Measurements from ENCODE around the gene PROK1. TPM values are rescaled to one million over a fixed set of nuclear protein-coding genes. Genes with fewer than 3 reads are reported as not detected.
"Not testable (repeated sequence)": the region's sequence is repeated elsewhere in the genome, so short reads cannot be mapped to it uniquely, and the experiment has no call there.

The PROK1 gene
- total and polyA plus RNA-seq, 11 donors = 0.07 to 3.4 (median 0.40) TPM; not detected in 4

DNA sequence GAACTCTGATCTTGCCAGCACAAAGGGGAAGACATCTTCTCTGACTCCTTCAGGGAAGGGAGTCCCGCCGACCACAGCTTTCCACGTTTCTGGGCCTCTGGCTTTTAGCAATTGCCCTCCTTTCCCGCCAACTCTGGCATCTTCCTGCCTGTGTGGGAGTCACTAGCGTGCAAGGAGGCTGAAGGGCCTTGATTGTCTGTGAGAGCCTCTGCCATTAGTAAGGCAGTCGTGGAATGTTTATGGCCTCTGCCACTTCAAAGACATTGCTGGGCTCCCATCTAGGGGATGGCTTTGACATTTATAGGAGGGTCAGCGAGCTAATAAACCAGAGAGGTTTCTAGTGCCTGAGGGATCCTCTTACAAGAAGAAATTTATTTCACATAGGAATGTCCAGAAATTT, 14.3 kb upstream of the PROK1 start:
- no peaks in the 10 kb centered on the region for H3K36me3 ChIP-seq
- H3K27ac ChIP-seq = no peak overlapping the region
- no peaks in the 10 kb centered on the region for H3K27me3 ChIP-seq
- WGBS, 4 donors = 70 to 78% (median 74%) methylated on average over 7 of the region's 7 CpGs
- H3K4me3 ChIP-seq = no peak overlapping the region
- no peak for DNase-seq
- no peaks in the 10 kb centered on the region for H3K9me3 ChIP-seq
- intact Hi-C loops (cut with DNase I) = no loop called here
- ATAC-seq = no peak
- TF ChIP-seq POLR2A (IDR thresholded peaks at IDR 0.05) = no peak
- TF ChIP-seq, protein P1, sequence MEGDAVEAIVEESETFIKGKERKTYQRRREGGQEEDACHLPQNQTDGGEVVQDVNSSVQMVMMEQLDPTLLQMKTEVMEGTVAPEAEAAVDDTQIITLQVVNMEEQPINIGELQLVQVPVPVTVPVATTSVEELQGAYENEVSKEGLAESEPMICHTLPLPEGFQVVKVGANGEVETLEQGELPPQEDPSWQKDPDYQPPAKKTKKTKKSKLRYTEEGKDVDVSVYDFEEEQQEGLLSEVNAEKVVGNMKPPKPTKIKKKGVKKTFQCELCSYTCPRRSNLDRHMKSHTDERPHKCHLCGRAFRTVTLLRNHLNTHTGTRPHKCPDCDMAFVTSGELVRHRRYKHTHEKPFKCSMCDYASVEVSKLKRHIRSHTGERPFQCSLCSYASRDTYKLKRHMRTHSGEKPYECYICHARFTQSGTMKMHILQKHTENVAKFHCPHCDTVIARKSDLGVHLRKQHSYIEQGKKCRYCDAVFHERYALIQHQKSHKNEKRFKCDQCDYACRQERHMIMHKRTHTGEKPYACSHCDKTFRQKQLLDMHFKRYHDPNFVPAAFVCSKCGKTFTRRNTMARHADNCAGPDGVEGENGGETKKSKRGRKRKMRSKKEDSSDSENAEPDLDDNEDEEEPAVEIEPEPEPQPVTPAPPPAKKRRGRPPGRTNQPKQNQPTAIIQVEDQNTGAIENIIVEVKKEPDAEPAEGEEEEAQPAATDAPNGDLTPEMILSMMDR (IDR thresholded peaks at IDR 0.05) = no peak
- H3K4me1 ChIP-seq = peaks cover 0 to 18% (median 0%) of the 10 kb centered on the region in 12 donors

DNA sequence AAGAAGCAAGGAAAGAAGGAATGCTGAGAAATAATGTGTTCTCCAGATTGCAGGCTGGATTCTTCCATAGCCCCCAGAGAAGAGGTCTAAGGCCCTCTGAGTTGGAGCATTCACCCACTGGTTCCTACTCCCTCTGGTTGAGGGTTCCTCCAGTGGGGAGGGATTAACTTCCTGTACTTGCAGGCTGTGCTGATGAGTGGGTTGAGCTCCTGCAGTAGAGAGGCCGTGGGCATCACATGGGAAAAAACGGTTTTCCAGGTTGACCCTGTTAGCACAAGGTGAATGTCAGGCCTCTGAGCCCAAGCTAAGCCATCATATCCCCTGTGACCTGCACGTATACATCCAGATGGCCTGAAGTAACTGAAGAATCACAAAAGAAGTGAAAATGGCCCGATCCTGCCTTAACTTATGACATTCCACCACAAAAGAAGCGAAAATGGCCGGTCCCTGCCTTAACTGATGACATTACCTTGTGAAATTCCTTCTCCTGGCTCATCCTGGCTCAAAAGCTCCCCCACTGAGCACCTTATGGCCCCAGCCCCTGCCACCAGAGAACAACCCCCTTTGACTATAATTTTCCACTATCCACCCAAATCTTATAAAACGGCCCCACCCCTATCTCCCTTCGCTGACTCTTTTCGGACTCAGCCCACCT, 13.2 kb upstream of the PROK1 start:
- H3K27ac ChIP-seq; intact Hi-C loops (cut with DNase I); H3K4me3 ChIP-seq; ATAC-seq; H3K9me3 ChIP-seq; DNase-seq; H3K27me3 ChIP-seq; H3K36me3 ChIP-seq: not testable (repeated sequence)
- H3K4me1 ChIP-seq = peaks cover 0 to 18% (median 0%) of the 10 kb centered on the region in 12 donors
- whole genome bisulfite sequencing, 4 donors = 73 to 87% (median 80%) methylated on average over 9 of the region's 9 CpGs

DNA sequence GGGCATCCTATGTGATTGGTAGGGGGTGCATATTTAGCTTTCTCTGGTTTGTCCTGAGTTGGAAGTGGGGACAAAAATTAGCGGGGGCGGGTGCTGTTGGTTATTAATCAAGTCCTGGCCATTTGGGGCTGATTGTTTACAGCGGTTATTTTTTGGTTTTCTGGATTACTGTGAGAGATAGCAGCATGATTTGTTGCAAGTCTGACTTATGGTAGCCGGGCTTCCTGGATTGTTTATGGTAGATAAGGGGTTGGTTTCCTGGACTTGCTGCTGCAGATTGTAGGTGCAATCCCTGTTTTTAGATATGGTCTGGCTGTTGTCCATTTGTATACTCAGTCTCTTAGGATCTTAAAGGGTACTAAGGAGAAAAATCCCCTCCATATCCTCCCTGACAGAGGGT, 12.1 kb upstream of the PROK1 start:
- H3K4me3 ChIP-seq = no peak overlapping the region
- intact Hi-C loops (cut with DNase I) = no loop called here
- no peaks in the 10 kb centered on the region for H3K36me3 ChIP-seq
- H3K9me3 ChIP-seq = no peaks in the 10 kb centered on the region
- DNase-seq (no peak), ATAC-seq (no peak)
- TF ChIP-seq POLR2A (IDR thresholded peaks at IDR 0.05) = no peak
- 74 to 79% (median 77%) methylated on average over 4 of the region's 4 CpGs for WGBS, 4 donors
- H3K27ac ChIP-seq = no peak overlapping the region
- H3K4me1 ChIP-seq = peaks cover 0 to 10% (median 0%) of the 10 kb centered on the region in 12 donors
- no peaks in the 10 kb centered on the region for H3K27me3 ChIP-seq

DNA sequence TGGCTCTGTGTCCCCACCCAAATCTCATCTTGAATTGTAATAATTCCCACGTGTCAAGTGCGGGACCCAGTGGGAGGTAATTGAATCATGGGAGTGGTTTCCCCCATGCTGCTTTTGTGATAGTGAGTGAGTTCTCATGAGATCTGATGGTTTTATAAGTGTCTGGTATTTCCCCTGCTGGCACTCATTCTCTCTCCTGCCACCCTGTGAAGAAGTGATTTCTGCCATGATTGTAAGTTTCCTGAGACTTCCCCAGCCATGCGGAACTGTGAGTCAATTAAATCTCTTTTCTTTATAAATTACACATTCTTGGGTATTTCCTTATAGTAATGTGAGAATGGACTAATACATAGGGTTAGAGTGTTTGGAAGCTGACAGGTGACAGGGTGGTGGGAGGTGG, 11.1 kb upstream of the PROK1 start:
- DNase-seq; H3K4me3 ChIP-seq; H3K36me3 ChIP-seq; intact Hi-C loops (cut with DNase I); ATAC-seq; H3K27ac ChIP-seq; H3K9me3 ChIP-seq; H3K27me3 ChIP-seq; H3K4me1 ChIP-seq: not testable (repeated sequence)
- WGBS, 4 donors = 74 to 84% (median 82%) methylated on average over 3 of the region's 3 CpGs

DNA sequence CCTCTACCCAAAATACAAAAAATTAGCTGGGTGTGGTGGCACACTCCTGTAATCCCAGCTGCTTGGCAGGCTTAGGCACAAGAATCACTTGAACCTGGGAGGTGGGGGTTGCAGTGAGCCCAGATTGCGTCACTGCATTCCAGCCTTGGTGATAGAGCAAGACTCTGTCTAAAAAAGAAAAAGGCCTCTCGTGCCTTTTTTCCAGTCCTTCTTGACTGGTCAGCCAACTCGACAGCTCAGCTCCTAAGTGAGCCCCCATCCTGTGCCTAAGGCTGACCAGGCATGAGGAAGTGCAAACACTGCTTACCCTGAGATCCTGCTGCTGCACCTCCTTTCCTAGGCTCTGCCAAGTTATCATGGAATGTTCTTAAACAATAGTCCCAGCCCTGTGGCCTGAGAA, 10.1 kb upstream of the PROK1 start:
- no peaks in the 10 kb centered on the region for H3K36me3 ChIP-seq
- TF ChIP-seq POLR2A (IDR thresholded peaks at IDR 0.05) = no peak
- TF ChIP-seq, protein P1 (IDR thresholded peaks at IDR 0.05) = no peak
- no peaks in the 10 kb centered on the region for H3K4me1 ChIP-seq
- no peak overlapping the region for H3K27ac ChIP-seq
- no peaks in the 10 kb centered on the region for H3K9me3 ChIP-seq
- DNase-seq (peak in 1 of 5 donors; percentile 38), ATAC-seq (peak in 2 of 4 donors; percentile 39 to 40)
- intact Hi-C loops (cut with DNase I) = no loop called here
- no peak overlapping the region for H3K4me3 ChIP-seq
- 44 to 47% (median 46%) methylated on average over 3 of the region's 3 CpGs for whole genome bisulfite sequencing, 4 donors
- no peaks in the 10 kb centered on the region for H3K27me3 ChIP-seq

DNA sequence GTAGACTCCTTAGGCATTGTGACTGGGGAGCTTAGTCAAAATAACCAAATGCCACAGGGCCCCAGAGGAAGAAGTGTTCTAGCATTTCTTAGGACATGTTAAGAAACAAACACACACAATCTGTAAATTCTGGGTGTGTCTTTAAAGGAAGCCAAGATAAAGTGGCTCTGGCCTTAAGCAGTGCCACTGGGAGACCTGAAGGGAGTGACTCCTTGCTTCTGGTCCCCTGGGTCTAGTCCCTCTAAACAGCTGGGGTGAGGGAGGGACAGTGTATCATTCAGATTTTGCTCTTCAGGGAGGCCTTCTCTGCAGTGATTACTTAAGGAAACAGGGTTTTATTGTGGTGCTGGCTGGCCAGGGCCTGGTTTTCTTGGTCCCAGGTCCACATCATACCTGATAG, 9.1 kb upstream of the PROK1 start:
- no peak overlapping the region for H3K4me3 ChIP-seq
- no peaks in the 10 kb centered on the region for H3K9me3 ChIP-seq
- no peaks in the 10 kb centered on the region for H3K4me1 ChIP-seq
- no peak for TF ChIP-seq POLR2A (IDR thresholded peaks at IDR 0.05)
- TF ChIP-seq, protein P1 (IDR thresholded peaks at IDR 0.05) = no peak
- H3K36me3 ChIP-seq = no peaks in the 10 kb centered on the region
- DNase-seq = no peak
- intact Hi-C loops (cut with DNase I) = no loop called here
- ATAC-seq = no peak
- H3K27ac ChIP-seq = no peak overlapping the region
- no peaks in the 10 kb centered on the region for H3K27me3 ChIP-seq

Measured in heart left ventricle (tissue), 16 donors.